KOPT-K1 (cell line): ENCODE measurements around the gene FETUB.

Experiments used
- H3K27ac ChIP-seq: fragments of 200-600 bp; sonication (generic); 2 replicates; pipeline ENCODE4 v1.5.1; 2016; ENCODE audit warnings: antibody characterized with exemption, mild to moderate bottlenecking, low read depth, low read length; ENCODE audit not compliant: poor library complexity, severe bottlenecking
- H3K36me3 ChIP-seq: fragments of 200-600 bp; sonication (generic); 2 replicates; pipeline ENCODE4 v1.5.1; 2017; ENCODE audit warnings: antibody characterized with exemption, mild to moderate bottlenecking, low read length, moderate library complexity; ENCODE audit not compliant: insufficient read depth
- H3K9me3 ChIP-seq: fragments of 200-600 bp; sonication (generic); 2 replicates; pipeline ENCODE4 v1.5.1; 2017; ENCODE audit warnings: antibody characterized with exemption, low read length, mild to moderate bottlenecking; ENCODE audit not compliant: insufficient read depth, poor library complexity, severe bottlenecking

The FETUB gene

GRCh38 chr3:186639778-186640472 lies at the start of gene FETUB:
Gene FETUB (plus strand): TSS chr3:186640399. CDS start chr3:186640461, 62 bp downstream.
- Histone ChIP-seq H3K36me3 (no peaks in the 10 kb centered on the region), H3K9me3 (peaks cover 7% of the 10 kb centered on the region), H3K27ac (no peak within 1 kb of the TSS)

- Histone ChIP-seq H3K36me3 (peaks cover 7% of the 10 kb centered on the region), H3K27ac (no peak overlapping the region)
Observed at GRCh38 chr3:186590580-186591295, 49.5 kb upstream of the FETUB start.

GRCh38 chr3:186592682-186593081 lies 47.5 kb upstream of the FETUB start:
- H3K9me3 ChIP-seq, result no peaks in the 10 kb centered on the region
- no peaks in the 10 kb centered on the region for H3K36me3 ChIP-seq
- H3K27ac ChIP-seq, result no peak overlapping the region

More at GRCh38 chr3:186590580-186591295, 49.5 kb upstream of the FETUB start:
- no peaks in the 10 kb centered on the region for H3K9me3 ChIP-seq

- no peaks in the 10 kb centered on the region for H3K36me3 ChIP-seq
- H3K9me3 ChIP-seq, result no peaks in the 10 kb centered on the region
- H3K27ac ChIP-seq, result no peak overlapping the region
Observed at GRCh38 chr3:186593862-186594261, 46.3 kb upstream of the FETUB start.

GRCh38 chr3:186594591-186595113 lies 45.5 kb upstream of the FETUB start:
- Histone ChIP-seq H3K9me3 (no peaks in the 10 kb centered on the region), H3K27ac (no peak overlapping the region), H3K36me3 (no peaks in the 10 kb centered on the region)

GRCh38 chr3:186596568-186597287 lies 43.5 kb upstream of the FETUB start:
- Histone ChIP-seq H3K36me3 (no peaks in the 10 kb centered on the region), H3K27ac (no peak overlapping the region), H3K9me3 (no peaks in the 10 kb centered on the region)

- Histone ChIP-seq H3K36me3 (no peaks in the 10 kb centered on the region), H3K27ac (no peak overlapping the region), H3K9me3 (no peaks in the 10 kb centered on the region)
Observed at GRCh38 chr3:186598108-186598784, 42.0 kb upstream of the FETUB start.

- no peak overlapping the region for H3K27ac ChIP-seq
- H3K36me3 ChIP-seq, result no peaks in the 10 kb centered on the region
- no peaks in the 10 kb centered on the region for H3K9me3 ChIP-seq
Observed at GRCh38 chr3:186598794-186599141, 41.4 kb upstream of the FETUB start.

GRCh38 chr3:186599142-186599784 lies 40.9 kb upstream of the FETUB start:
- H3K9me3 ChIP-seq, result no peaks in the 10 kb centered on the region
- H3K36me3 ChIP-seq, result no peaks in the 10 kb centered on the region

GRCh38 chr3:186599785-186600166 lies 40.4 kb upstream of the FETUB start:
- no peak overlapping the region for H3K27ac ChIP-seq
- no peaks in the 10 kb centered on the region for H3K9me3 ChIP-seq
- no peaks in the 10 kb centered on the region for H3K36me3 ChIP-seq

More at GRCh38 chr3:186599142-186599784, 40.9 kb upstream of the FETUB start:
- no peak overlapping the region for H3K27ac ChIP-seq

GRCh38 chr3:186600896-186601295 lies 39.3 kb upstream of the FETUB start:
- Histone ChIP-seq H3K27ac (no peak overlapping the region), H3K36me3 (no peaks in the 10 kb centered on the region), H3K9me3 (no peaks in the 10 kb centered on the region)

- Histone ChIP-seq H3K27ac (no peak overlapping the region), H3K9me3 (no peaks in the 10 kb centered on the region), H3K36me3 (no peaks in the 10 kb centered on the region)
Observed at GRCh38 chr3:186603159-186603558, 37.0 kb upstream of the FETUB start.

GRCh38 chr3:186605078-186605477 lies 35.1 kb upstream of the FETUB start:
- Histone ChIP-seq H3K27ac (no peak overlapping the region), H3K9me3 (no peaks in the 10 kb centered on the region), H3K36me3 (no peaks in the 10 kb centered on the region)
